NCI-H128 (cell line): Measurements from ENCODE around the gene ELOVL2.
"Not testable (repeated sequence)": the region's sequence is repeated elsewhere in the genome, so short reads cannot be mapped to it uniquely, and the experiment has no call there.

Experiments
- DNase-seq: peaks from one replicate; lab custom pipeline; 2025; ENCODE audit not compliant: unreplicated experiment; lab: John Stamatoyannopoulos, UW

ELOVL2 gene

GRCh38 chr6:11023032-11023431, 21.1 kb downstream of the ELOVL2 start:
- no peak for DNase-seq

GRCh38 chr6:11021714-11022113, 22.4 kb downstream of the ELOVL2 start:
- no peak for DNase-seq

DNA sequence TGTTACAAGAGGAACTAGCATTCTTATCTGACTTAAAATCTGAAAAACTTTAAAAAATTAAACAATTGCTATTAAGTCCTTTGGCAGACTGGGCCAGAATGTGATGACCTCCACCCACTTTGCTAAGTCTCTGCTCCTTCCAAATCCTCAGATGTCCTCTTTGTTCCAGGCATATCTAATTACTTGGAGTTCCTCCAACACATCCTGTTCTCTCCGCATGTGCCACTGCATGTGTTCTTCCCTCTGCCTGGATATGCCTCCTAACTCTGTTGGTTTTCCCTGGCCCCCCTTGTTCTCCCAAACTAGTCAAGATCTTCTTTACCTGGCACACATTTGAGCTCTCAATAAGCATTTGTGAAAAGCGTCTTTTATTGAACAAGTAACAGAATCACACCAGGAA, 23.1 kb downstream of the ELOVL2 start:
- no peak for DNase-seq

DNA sequence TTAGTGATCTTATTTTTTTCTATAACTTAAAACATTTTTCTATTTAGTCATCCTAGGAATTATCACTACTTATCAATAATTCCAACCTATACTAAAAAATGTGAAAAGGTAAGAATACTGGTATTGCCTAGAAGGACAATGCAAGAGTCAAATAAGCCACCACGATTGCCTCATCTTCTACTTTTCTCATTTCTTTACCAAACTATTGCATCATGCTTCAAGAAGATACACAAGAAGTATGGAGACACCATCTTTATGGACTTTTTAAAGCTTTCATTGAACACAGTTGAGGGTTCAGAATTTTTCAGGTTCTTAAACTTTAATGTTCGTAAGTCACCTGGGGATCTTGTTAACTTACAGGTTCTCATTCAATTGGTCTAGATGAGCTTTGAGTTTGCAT, 25.9 kb downstream of the ELOVL2 start:
- no peak for DNase-seq

- no peak for DNase-seq
These were observed 27.0 kb downstream of the ELOVL2 start for GRCh38 chr6:11017090-11017489.

- no peak for DNase-seq
These were observed 27.7 kb downstream of the ELOVL2 start for GRCh38 chr6:11016452-11016851.

- DNase-seq = no peak
These were observed 29.0 kb downstream of the ELOVL2 start for GRCh38 chr6:11015102-11015501.

DNA sequence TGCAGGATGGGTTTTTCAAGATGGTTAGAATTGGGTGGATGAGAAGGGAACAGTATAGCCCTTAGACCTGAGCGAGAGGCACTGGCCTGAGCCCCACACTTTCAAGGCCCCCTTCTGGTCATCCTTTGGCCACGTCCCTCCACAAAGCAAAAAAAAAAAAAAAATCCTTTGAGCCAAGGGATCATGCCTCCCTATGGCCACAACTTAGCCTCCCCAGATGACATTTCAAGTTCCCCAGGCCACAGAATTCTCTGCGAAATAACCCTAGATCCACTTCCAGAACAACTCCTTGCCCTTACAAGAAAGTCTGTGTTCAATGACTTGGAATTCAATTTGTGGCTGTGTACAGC, 30.4 kb downstream of the ELOVL2 start:
- DNase-seq = no peak

DNA sequence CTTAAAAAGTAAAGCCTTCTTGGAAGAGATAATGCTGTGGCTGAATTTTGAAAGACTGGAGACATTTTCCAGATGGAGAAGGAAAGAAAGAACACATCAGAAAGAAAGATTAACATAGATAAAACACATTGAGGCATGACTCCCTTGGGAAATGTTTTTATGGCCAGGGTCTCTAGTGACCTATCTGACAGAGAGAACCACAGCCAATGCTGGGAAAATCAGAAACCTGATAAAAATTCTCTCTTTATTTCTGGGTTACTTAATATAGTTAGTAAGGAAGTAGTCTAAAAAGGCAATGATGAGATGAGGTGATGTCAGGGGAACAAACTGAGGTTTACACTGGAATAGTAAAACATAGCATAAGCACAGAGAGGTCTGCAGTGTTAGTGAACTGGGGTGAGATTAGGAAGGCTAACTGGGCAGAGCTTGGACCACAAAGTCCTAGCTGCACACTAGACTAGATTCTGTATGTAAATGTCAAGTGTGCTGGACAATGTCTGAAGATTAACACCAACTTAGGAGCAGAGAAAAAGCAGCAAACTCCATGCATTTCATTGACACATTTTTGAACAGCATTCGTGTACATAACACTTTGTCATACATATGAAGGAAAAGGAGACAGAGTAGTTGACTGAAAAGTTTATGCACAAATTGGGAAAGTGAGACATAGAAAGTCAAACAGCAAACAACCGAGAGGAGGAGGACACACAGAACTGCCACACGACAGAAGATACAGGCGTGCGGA, 31.0 kb downstream of the ELOVL2 start:
- DNase-seq = no peak

DNA sequence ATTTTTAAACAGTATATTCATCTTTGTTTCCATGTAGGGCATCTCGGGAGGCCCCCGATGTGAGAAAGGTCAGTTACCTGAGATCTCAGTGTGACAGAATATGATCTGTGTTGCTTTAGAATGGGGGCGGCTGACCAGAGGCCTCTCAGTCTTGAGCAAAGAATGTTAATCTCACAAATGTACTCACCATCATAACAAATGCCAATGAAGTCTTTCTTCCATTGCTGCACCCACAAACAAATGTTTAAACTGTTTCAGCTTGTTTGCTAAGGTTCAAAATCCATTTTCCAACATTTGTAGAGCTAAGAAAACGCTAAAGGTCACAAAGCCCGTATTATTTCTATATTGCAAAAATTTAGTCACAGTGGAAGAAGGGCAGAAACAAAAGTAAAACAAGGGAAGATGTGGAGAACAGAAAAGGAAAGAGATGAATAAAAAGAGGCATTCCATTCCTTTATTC, 31.8 kb downstream of the ELOVL2 start:
- DNase-seq = no peak

- DNase-seq = no peak
These were observed 32.3 kb downstream of the ELOVL2 start for GRCh38 chr6:11011787-11012234.

DNA sequence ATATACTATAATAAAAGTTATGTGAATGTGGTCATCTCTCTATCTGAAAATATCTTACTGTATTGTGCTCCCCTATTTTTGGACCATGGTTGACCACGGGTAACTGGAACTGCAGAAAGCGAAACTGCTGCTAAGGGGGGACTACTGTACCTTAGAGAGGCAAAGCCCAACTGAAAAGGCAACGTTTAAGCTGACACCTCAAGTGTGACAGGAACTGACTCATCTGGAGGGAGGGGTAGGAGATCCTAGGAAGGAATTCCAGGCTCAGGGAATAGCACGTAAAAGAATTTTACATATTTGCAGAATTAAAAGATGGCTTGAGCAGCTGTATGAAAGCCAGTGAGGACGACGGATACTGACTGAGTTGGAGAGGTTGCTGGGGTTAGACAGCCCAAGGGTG, 34.8 kb downstream of the ELOVL2 start:
- DNase-seq = no peak

- no peak for DNase-seq
These were observed 35.3 kb downstream of the ELOVL2 start for GRCh38 chr6:11008821-11009220.

GRCh38 chr6:11007715-11008608, 36.1 kb downstream of the ELOVL2 start:
- DNase-seq = no peak

GRCh38 chr6:11006061-11006460, 38.0 kb downstream of the ELOVL2 start:
- DNase-seq = no peak

GRCh38 chr6:11003297-11003696, 40.8 kb downstream of the ELOVL2 start:
- not testable (repeated sequence) for DNase-seq

DNA sequence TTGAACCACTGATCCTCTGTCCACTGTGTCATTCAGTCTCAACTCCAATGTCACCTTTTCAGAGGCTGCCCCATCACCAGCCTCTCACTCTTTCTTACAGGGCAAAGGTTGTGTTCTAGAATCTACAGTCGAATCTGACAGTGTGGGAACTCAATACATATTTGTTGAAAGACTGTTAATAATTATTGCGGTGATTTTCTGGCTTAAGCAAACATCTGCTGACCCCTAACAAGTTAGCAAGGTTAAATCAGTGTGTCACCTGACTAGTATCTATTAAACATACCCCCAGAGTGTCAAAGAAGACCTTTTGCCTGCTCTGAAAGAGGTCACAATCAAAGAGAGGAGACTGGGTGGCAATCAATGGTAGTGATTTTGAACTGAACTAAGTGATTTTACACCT, 41.9 kb downstream of the ELOVL2 start:
- no peak for DNase-seq

- DNase-seq = no peak
These were observed 44.1 kb downstream of the ELOVL2 start for GRCh38 chr6:10999994-11000393.

- no peak for DNase-seq
These were observed 48.9 kb downstream of the ELOVL2 start for GRCh38 chr6:10995114-10995707.

GRCh38 chr6:10993896-10994295, 50.2 kb downstream of the ELOVL2 start:
- no peak for DNase-seq

GRCh38 chr6:10991115-10991514, 53.0 kb downstream of the ELOVL2 start:
- no peak for DNase-seq

DNA sequence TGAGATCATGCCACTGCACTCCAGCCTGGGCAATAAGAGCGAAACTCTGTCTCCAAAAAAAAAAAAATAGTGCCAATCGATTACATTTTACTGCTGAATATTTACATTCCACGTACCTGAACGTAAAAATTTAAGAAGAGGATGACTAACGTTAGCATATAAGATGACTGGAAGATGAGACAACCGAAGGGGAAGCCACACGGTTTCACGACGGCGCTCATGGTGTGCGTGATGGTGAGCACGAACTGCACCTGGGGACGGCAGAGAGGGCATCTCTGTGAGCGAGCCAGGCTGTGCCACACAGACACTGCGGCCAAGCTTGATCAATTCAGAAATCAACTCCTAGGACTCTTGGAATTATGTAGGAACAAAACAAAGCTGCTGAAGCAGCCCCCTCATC, 54.5 kb downstream of the ELOVL2 start:
- no peak for DNase-seq
